ENCODE data around the gene ADSL. TPM values are rescaled to one million over a fixed set of nuclear protein-coding genes. Genes with fewer than 3 reads are reported as not detected.

ADSL gene
- total RNA-seq, 1 donor from 2014 or later, result 52.3 TPM

DNA sequence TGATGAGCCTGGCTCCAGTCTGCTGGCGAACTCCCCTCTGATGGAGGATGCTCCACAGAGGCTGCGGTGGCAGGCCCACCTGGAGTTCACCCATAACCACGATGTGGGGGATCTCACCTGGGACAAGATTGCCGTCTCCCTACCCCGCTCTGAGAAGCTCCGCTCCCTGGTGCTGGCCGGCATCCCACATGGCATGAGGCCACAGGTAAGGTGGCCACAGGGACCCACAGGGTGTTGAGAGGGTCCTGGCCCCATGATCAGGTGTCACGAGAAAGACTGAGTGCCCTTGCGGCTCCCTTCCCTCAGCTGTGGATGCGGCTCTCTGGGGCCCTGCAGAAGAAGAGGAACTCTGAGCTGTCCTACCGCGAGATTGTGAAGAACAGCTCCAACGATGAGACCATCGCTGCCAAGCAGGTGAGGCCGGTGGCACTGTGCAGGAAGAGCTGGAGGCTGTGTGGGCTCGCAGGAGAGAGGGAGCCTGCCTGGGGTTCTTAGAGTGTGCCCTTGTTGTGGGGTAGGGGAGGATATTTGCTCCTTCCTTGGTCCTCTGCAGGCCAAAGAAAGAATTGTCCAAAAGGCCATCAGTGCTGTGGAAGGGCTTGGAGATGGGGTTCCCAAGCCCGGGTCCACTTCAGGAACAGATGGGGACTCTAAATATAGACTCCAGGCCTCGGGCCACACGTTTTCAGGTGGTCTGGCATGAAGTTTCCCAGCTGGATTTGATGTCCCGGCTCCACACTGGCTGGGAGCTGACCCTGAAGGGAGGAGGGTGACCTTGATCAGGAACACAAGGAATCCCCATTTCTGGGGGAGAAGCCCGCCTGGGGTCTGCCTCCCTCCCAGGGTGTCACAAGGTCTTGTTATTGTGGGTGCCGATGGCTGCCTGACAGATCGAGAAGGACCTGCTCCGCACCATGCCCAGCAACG, 58.2 kb downstream of the ADSL start:
- no peak for DNase-seq (ENCODE audit: low spot score)

GRCh38 chr22:40405178-40406062, 59.1 kb downstream of the ADSL start:
- DNase-seq (ENCODE audit: low spot score), result no peak

- no peak for DNase-seq (ENCODE audit: low spot score)
These were observed 60.0 kb downstream of the ADSL start for GRCh38 chr22:40406063-40406890.

DNA sequence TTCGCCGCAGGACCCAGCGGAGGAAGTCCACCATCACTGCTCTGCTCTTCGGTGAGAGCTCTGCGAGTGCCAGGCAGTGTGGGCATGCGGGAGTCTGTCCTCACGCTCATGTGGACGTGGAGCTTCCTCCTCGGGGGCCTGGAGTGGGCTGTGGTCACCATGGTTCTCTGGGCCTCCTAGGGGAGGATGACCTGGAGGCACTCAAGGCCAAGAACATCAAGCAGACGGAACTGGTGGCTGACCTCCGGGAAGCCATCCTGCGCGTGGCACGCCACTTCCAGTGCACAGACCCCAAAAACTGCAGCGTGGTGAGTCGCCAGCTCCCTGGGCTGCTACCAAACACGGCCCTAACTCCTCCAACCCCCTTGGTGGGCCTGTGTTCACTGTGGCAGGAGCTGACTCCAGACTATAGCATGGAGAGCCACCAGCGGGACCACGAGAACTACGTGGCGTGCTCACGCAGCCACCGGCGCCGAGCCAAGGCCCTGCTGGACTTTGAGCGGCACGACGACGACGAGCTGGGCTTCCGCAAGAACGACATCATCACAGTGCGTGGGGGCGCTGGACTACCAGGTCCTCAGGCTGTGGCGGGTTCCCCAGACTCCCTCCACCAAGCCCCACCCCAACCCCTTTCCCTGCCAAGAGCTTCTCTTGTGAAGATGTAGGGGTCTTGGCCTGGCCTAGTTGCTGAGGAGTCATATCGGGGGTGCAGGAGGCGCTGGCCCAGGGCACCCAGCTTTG, 60.9 kb downstream of the ADSL start:
- DNase-seq (ENCODE audit: low spot score), result no peak

DNA sequence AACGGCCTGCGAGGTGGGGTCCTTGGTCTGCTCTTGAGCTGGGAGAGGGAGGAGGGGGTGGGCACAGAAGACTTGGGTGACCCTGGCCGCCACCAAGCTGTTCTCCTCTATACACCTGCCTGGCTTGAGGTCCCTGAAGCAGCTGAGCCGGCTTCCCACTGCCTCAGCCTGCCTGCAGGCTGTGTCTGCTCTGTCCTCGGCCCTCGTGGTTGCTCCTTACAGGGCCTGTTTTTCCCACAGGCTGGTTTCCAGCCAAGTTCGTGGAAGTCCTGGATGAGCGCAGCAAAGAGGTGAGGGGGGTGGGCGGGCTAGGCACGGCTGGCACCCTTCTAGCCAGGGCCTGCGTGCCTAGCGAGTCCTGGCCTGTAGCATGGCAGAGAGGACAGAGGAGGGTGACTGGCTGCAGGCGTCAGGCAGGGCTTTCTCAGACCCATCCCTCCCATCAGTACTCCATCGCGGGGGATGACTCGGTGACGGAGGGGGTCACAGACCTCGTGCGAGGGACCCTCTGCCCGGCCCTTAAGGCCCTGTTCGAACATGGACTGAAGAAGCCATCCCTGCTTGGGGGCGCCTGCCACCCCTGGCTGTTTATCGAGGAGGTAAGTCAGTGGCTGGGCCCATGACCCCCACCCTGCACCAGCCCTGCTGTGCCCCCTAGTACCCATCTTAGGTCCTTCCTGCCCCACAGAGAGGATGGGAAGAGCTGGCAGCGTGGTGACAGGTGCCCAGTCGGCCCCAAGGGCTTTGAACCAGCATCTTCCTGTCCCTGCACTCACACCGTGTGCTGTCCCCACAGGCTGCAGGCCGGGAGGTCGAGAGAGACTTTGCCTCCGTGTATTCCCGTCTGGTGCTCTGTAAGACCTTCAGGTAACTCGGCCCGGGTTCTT, 61.8 kb downstream of the ADSL start:
- DNase-seq (ENCODE audit: low spot score), result no peak

DNA sequence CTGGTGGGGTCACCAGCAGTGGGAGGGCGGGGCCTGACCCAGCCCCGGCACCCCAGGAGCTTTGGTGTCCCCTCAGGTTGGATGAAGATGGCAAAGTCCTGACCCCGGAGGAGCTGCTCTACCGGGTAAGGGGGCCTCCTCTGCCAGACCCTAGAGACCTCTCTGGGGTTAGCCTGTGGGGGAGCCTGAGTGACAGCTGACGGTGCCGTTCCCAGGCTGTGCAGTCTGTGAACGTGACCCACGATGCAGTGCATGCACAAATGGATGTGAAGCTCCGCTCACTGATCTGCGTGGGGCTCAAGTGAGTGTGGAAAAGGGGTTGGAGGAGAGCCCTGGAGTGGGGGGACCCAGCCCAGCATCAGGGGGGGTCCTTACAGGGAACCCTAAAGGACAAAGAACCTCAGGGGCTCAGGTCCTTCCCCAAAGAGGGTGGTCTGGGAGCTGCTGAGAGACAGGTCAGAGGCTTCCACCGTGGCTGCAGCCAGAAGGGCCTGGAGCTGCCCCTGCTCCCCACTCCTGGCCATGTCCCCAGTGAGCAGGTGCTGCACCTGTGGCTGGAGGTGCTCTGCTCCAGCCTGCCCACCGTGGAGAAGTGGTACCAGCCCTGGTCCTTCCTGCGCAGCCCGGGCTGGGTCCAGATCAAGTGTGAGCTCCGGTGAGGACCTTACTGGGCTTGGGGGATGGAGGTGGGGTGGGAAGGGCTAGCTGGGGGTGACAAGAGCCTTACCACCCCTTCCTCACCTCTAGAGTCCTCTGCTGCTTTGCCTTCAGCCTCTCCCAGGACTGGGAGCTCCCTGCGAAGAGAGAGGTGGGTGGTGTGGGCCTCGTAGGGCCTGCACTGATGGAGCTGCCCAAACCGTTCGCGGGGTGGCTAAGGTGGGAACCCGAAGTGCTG, 62.7 kb downstream of the ADSL start:
- DNase-seq (ENCODE audit: low spot score), result no peak

DNA sequence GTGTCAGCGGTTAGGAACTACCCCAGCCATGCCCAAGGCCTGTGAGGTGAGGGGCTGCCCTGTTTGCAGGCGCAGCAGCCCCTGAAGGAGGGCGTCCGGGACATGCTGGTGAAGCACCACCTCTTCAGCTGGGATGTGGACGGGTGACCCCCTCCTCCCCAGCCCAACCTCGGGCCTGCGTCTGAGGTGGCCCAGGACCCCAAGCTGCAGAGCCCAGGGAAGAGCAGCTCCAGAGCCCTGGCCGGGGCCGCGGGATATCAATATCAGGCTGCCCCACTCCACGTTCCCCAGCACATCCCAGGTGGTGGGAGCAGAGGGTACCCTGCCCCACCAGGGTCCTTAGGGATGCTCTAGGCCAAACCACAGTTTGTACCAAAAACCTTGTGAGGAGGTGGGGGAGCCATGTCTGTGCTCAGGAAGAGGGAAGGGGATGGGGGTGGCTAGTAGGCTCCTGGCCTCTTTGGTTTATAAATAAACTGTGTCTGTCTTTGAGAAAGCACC, 63.4 kb downstream of the ADSL start:
- no peak for DNase-seq (ENCODE audit: low spot score)

GRCh38 chr22:40410272-40410671, 64.0 kb downstream of the ADSL start:
- no peak for DNase-seq (ENCODE audit: low spot score)

GRCh38 chr22:40410731-40411505, 64.6 kb downstream of the ADSL start:
- no peak for DNase-seq (ENCODE audit: low spot score)

DNA sequence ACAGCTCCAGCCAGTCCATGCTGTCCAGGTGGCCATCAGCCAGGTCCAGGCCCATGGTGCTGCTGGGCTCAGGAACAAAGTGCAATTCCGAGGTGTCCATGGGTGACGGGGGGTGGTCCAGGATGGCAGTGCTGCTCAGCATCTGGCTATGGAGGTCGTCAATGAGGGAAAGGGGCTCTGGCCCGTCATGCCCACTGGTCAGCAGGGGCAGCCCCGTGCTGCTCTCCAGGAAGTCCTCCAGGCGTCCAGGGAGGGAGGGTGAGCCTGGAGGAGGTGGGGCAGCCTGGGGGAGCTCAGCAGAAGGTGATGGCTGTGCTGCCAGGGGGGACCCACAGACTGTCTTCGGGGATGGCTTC, 65.2 kb downstream of the ADSL start:
- no peak for DNase-seq (ENCODE audit: low spot score)

GRCh38 chr22:40412441-40412840, 66.1 kb downstream of the ADSL start:
- DNase-seq (ENCODE audit: low spot score), result no peak

- DNase-seq (ENCODE audit: low spot score), result no peak
These were observed 67.6 kb downstream of the ADSL start for GRCh38 chr22:40413873-40414272.

DNA sequence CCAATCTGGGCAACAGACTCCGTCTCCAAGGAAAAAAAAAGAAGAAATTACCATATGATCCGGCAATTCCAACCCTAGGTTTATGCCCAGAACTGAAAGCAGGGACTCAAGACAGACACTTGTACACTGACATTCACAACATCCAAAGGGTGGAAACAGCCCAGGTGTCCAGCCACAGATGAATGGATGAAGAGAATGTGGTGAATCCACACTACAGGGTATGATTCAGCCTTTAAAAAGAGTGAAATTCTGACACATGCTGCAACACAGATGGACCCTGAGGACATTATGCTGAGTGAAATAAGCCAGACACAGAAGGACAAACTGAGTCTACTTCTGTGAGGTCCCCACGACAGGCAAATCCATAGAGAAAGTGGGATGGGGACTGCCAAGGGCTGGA, 68.0 kb downstream of the ADSL start:
- no peak for DNase-seq (ENCODE audit: low spot score)

- DNase-seq (ENCODE audit: low spot score), result no peak
These were observed 68.7 kb downstream of the ADSL start for GRCh38 chr22:40414838-40415505.

DNA sequence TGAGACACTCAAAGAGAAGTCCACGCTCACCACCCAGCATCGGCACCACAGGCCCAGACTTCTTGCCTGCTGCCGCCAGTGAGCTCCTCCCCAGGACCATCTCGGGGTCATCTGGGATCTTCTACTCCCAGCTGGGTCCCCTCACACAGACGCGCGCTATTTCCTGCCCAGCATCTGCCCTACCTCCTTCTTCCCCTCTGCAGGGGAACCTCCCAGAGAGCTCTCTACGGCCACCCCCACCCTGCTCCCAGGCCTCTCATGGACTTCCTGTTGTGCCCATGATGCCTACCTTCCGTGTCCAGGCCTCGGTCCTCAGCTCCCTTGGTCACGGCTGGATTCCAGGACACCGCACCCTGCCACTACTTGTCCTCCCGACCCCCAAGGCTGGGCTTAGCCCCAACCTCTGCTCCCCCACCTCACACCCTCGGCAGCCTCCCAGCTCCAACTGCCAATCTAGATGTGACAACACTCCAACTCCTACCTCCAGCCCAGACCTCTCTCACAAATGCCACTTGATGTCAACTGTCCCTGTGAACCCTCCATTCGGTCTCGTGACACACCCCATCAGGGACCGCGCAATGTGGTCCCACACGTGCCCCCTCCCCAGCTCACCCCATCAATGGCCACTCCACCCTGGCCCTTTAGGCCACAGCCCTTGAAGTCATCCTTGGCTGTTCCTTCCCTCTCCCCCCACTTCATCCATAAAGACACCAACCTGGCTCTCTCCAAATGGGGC, 69.4 kb downstream of the ADSL start:
- no peak for DNase-seq (ENCODE audit: low spot score)

DNA sequence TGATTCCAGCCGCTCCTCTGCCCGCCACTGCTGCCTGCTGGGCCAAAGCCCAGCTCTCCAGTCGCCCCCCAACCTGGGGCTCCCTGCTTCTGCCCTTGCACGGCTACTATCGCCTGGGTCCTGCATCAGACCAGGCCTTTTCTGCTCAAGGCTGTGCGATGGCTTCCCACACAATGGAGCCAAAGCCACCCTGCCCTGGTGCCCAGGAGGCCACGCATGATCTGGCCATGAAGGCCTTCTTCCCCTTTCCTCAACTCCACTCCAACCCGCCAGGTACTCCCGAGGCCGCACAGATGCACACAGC, 69.9 kb downstream of the ADSL start:
- DNase-seq (ENCODE audit: low spot score), result no peak

DNA sequence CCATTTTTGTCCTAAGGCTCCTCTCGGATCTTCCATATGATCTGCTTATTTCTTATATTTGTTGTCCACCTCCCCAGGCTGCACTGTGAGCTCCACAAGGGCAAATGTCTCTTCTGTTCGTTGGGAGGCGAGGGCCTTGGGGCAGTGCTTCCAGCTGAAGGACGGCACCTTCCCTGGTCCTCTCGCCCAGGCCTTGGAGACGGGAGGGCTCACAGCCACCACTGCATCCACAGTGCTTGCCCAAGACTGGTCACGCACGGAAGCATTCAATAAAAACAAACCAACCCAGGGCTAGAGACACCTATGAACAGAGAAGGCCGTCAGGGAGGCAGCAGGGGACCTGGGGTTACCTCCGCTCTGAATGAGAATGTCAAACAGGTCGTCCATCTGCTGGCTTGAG, 70.3 kb downstream of the ADSL start:
- DNase-seq (ENCODE audit: low spot score), result no peak

Measured in ureter (tissue), 1 donor.